HepG2 (cell line): Measurements from ENCODE around the gene USP10. TPM values are rescaled to one million over a fixed set of nuclear protein-coding genes. Genes with fewer than 3 reads are reported as not detected.

ENCODE experiments used
- ATAC-seq: fragments of 200-7000 bp; cut with Tn5 transposase; 3 replicates; pipeline ENCODE4 v1.9.1; 2020; ENCODE audit warnings: mild to moderate bottlenecking, moderate library complexity
- BruUV-seq: library from RNA; stranded (reverse); fragments of 400-500 nt; replicated peaks from 2 replicates; lab custom pipeline; 2021; lab: Mats Ljungman, UMichigan
- CTCF ChIA-PET: fragments of 300-600 bp; formaldehyde crosslinking; extraction: SDS; loops from one replicate; lab custom pipeline; 2021; ENCODE audit warnings: low total read pairs, inconsistent platforms, low intra/inter-chr PET ratio; lab: Yijun Ruan, JAX
- POLR2A ChIA-PET: fragments of 350-600 bp; sonication (Branson Sonifier 250); formaldehyde crosslinking; loops from one replicate; lab custom pipeline; 2020; ENCODE audit warnings: antibody characterized with exemption, inconsistent platforms; lab: Yijun Ruan, JAX
- DNase-seq: peaks from one replicate; pipeline ENCODE4 v3.0.0-alpha.2; 2015; ENCODE audit warnings: low spot score
- FAIRE-seq: peaks from 3 replicates; lab custom pipeline; 2011; peaks lifted over from hg19 to GRCh38; lab: Jason Lieb, UNC
- H2AFZ ChIP-seq: one replicate; pipeline ENCODE4 v1.6.1; 2011; ENCODE audit warnings: low read length, inconsistent platforms
- H3K27ac ChIP-seq: fragments of 300-600 bp; 3 replicates; pipeline ENCODE4 v1.8.0; 2011; ENCODE audit warnings: mixed run types, mild to moderate bottlenecking, mixed read lengths, low read length, inconsistent platforms; ENCODE audit not compliant: insufficient read depth; ENCODE audit errors: extremely low read length
- H3K27me3 ChIP-seq, 2 experiments: fragments of 200-600 bp in 1 of 2; 2 replicates in 1 of 2; 3 replicates in 1 of 2; pipeline versions ENCODE4 v1.6.0 to v1.8.0; 2011; ENCODE audit warnings: low read length in 2 of 2, mild to moderate bottlenecking in 2 of 2, moderate library complexity in 2 of 2, inconsistent platforms in 1 of 2; ENCODE audit not compliant: insufficient read depth in 2 of 2, control insufficient read depth in 1 of 2
- H3K36me3 ChIP-seq, 2 experiments: fragments of 200-600 bp in 1 of 2; replicated peaks in 1 of 2; 2 replicates in 1 of 2; 3 replicates in 1 of 2; pipeline versions ENCODE4 v1.5.1 to v1.8.0; 2011; ENCODE audit warnings: low read length in 2 of 2, inconsistent platforms in 1 of 2; ENCODE audit not compliant: insufficient read depth in 2 of 2, control insufficient read depth in 1 of 2
- H3K4me1 ChIP-seq: 2 replicates; pipeline ENCODE4 v1.5.1; 2012; ENCODE audit warnings: low read length, inconsistent platforms; ENCODE audit not compliant: insufficient read depth
- H3K4me2 ChIP-seq: 2 replicates; pipeline ENCODE4 v1.6.0; 2011; ENCODE audit warnings: low read depth, low read length, inconsistent platforms
- H3K4me3 ChIP-seq, 3 experiments: fragments of 200-600 bp in 1 of 3; sonication (generic), shearing (Covaris generic) in 1 of 3; replicated peaks in 1 of 3; 2 replicates each; pipeline ENCODE4 v1.5.1; 2011 to 2016; ENCODE audit warnings: low read length in 3 of 3, inconsistent platforms in 2 of 3, low read depth in 2 of 3, mild to moderate bottlenecking in 2 of 3, control low read depth in 1 of 3, mixed read lengths in 1 of 3; ENCODE audit not compliant: insufficient read depth in 1 of 3
- H3K79me2 ChIP-seq: one replicate; pipeline ENCODE4 v1.6.1; 2011; ENCODE audit warnings: low read length, inconsistent platforms; ENCODE audit not compliant: insufficient read depth
- H3K9ac ChIP-seq: 2 replicates; pipeline ENCODE4 v1.6.0; 2011; ENCODE audit warnings: mild to moderate bottlenecking, low read depth, low read length, inconsistent platforms; ENCODE audit not compliant: insufficient read depth
- H3K9me3 ChIP-seq: 2 replicates; pipeline ENCODE4 v1.5.1; 2012; ENCODE audit warnings: mild to moderate bottlenecking, low read length
- H4K20me1 ChIP-seq: 2 replicates; pipeline ENCODE4 v1.6.0; 2011; ENCODE audit warnings: inconsistent platforms, mild to moderate bottlenecking, low read length, moderate library complexity; ENCODE audit not compliant: insufficient read depth
- BORCS8-MEF2B ChIP-seq: sonication (generic); formaldehyde crosslinking; IDR thresholded peaks from 2 replicates; pipeline ENCODE4 v1.8.0; 2022; ENCODE audit warnings: mild to moderate bottlenecking, missing genetic modification reagents
- CENPX ChIP-seq: sonication (generic); formaldehyde crosslinking; IDR thresholded peaks from 2 replicates; pipeline ENCODE4 v1.9.0; 2021; ENCODE audit warnings: mild to moderate bottlenecking, missing genetic modification reagents, moderate library complexity
- CTCF ChIP-seq: sonication (generic); formaldehyde crosslinking; IDR thresholded peaks from 2 replicates; pipeline ENCODE4 v1.5.0; 2020; ENCODE audit warnings: mild to moderate bottlenecking, missing genetic modification reagents, moderate library complexity
- GMEB1 ChIP-seq: sonication (generic); formaldehyde crosslinking; IDR thresholded peaks from 2 replicates; pipeline ENCODE4 v1.5.1; 2020; ENCODE audit warnings: missing genetic modification reagents, mild to moderate bottlenecking, borderline replicate concordance
- IKZF4 ChIP-seq: sonication (generic); formaldehyde crosslinking; IDR thresholded peaks from 2 replicates; pipeline ENCODE4 v1.5.1; 2020; ENCODE audit warnings: borderline replicate concordance, mild to moderate bottlenecking, low read depth, missing genetic modification reagents; ENCODE audit errors: not compliant biosample characterization
- KAT7 ChIP-seq: IDR thresholded peaks from 2 replicates; pipeline ENCODE4 v1.6.1; 2018; ENCODE audit warnings: borderline replicate concordance, missing compliant biosample characterization
- KDM4B ChIP-seq: sonication (generic); formaldehyde crosslinking; IDR thresholded peaks from 2 replicates; pipeline ENCODE4 v1.4.0; 2020; ENCODE audit warnings: missing genetic modification reagents
- NFE2L2 ChIP-seq: fragments of 150-350 bp; IDR thresholded peaks from 2 replicates; pipeline ENCODE4 v1.6.1; 2014; ENCODE audit warnings: low read length
- RFXANK ChIP-seq: IDR thresholded peaks from 2 replicates; pipeline ENCODE4 v1.6.1; 2016
- TARDBP ChIP-seq: sonication (generic); formaldehyde crosslinking; IDR thresholded peaks from 2 replicates; pipeline ENCODE4 v1.8.0; 2022; ENCODE audit warnings: mild to moderate bottlenecking, missing genetic modification reagents
- TMF1 ChIP-seq: sonication (generic); formaldehyde crosslinking; IDR thresholded peaks from 2 replicates; pipeline ENCODE4 v1.8.1; 2022; ENCODE audit warnings: low read depth, missing genetic modification reagents
- ZFP37 ChIP-seq: sonication (generic); formaldehyde crosslinking; IDR thresholded peaks from 2 replicates; pipeline ENCODE4 v1.4.0; 2020; ENCODE audit warnings: missing genetic modification reagents, borderline replicate concordance
- ZNF629 ChIP-seq: sonication (generic); formaldehyde crosslinking; conservative IDR thresholded peaks from 2 replicates; pipeline ENCODE4 v1.5.0; 2020; ENCODE audit warnings: missing genetic modification reagents
- ZNF660 ChIP-seq: sonication (generic); formaldehyde crosslinking; IDR thresholded peaks from 2 replicates; pipeline ENCODE4 v1.5.1; 2020; ENCODE audit warnings: mild to moderate bottlenecking, low read depth, missing genetic modification reagents, borderline replicate concordance
- ZNF841 ChIP-seq: sonication (generic); formaldehyde crosslinking; IDR thresholded peaks from 2 replicates; pipeline ENCODE4 v1.8.1; 2023; ENCODE audit warnings: missing genetic modification reagents, borderline replicate concordance
- WGBS: methylation state at CpG from one replicate; pipeline ENCODE4 v1.1.6; 2017; ENCODE audit warnings: low lambda C conversion rate; 5-methylcytosine and 5-hydroxymethylcytosine counted together
- in situ Hi-C: cut with HindIII; loops from 2 replicates; pipeline ENCODE4 v1.10.0; 2017; ENCODE audit warnings: low pct_unique_long_range_greater_than_20kb; ENCODE audit not compliant: extremely low pct_ligation_motif_present
- intact Hi-C: fragments of 100-400 bp; cut with micrococcal nuclease; formaldehyde crosslinking; loops from one replicate; pipeline ENCODE4 v1.10.0; 2022; ENCODE audit not compliant: unreplicated experiment
- polyA plus RNA-seq, 8 experiments: library from polyadenylated mRNA; depleted of rRNA in 3 of 8; stranded (reverse) in 7 of 8; unstranded in 1 of 8; fragments of >200 nt; fragmentation: Illumina TruSeq in 4 of 8; extraction: Trizol in 4 of 8; gene quantifications; 2 replicates each; pipeline versions ENCODE4 v1.2.1 to v1.2.3, GENCODE V29; 2011 to 2016; ENCODE audit warnings: low read depth in 4 of 8, missing spikeins in 1 of 8, mixed read lengths in 1 of 8; ENCODE audit not compliant: insufficient read depth in 1 of 8
- total RNA-seq, 5 experiments: library from RNA; depleted of rRNA; stranded (reverse); fragments of >200 nt; fragmentation: Illumina TruSeq; extraction: Trizol; gene quantifications; 2 replicates each; pipeline ENCODE4 v1.2.3, GENCODE V29; 2016; ENCODE audit warnings: low read depth in 1 of 5

Gene USP10
- total and polyA plus RNA-seq, 2 of the 13 experiments (the other 11 are each of a cell fraction or from before 2014, with no cell fraction given): 79.1 to 122 TPM

- no peak for TF ChIP-seq GMEB1 (CRISPR knock-in tag)
These were observed 57.0 kb downstream of the USP10 start (continued) for GRCh38 chr16:84756830-84757229.

- no peak for TF ChIP-seq ZNF629 (CRISPR knock-in tag)
- TF ChIP-seq TARDBP: 0 out of 2 replicates have a peak, but pooled peaks have one; percentile 29
- no peak for TF ChIP-seq BORCS8-MEF2B (CRISPR knock-in tag)
- TF ChIP-seq, all 625 proteins: peak for 1
- no peak overlapping the region for H3K9ac ChIP-seq
- DNase-seq (no peak), ATAC-seq (no peak), FAIRE-seq (no peak)
- H4K20me1 ChIP-seq: peaks cover 64% of the 10 kb centered on the region
- intact Hi-C loops: no loop called here
- no peak overlapping the region for H3K27ac ChIP-seq
- peaks cover 40% of the 10 kb centered on the region for H3K4me1 ChIP-seq
- H2AFZ ChIP-seq: no peak overlapping the region
- H3K9me3 ChIP-seq: no peaks in the 10 kb centered on the region
- ChIA-PET CTCF (no interaction called here), POLR2A (no interaction called here)
- no TSS peak for BruUV-seq
- H3K79me2 ChIP-seq: peaks cover 72% of the 10 kb centered on the region
- H3K4me3 ChIP-seq: no peak overlapping the region
- peaks cover 26 to 63% of the 10 kb centered on the region in 2 experiments for H3K36me3 ChIP-seq
- in situ Hi-C loops: loop anchor here (5.0 kb wide), 1 partner anchor 214 kb away; no protein-coding TSS in a partner anchor
- no peaks in the 10 kb centered on the region for H3K27me3 ChIP-seq
- no peak overlapping the region for H3K4me2 ChIP-seq
- WGBS: 81% methylated on average over 7 of the region's 7 CpGs
These were observed 58.8 kb downstream of the USP10 start for GRCh38 chr16:84758627-84759026.

- in situ Hi-C loops: loop anchor here (5.0 kb wide), 1 partner anchor 213 kb away; no protein-coding TSS in a partner anchor
- Histone ChIP-seq H3K9ac (no peak overlapping the region), H4K20me1 (peaks cover 62% of the 10 kb centered on the region), H3K4me2 (no peak overlapping the region), H3K27me3 (no peaks in the 10 kb centered on the region), H3K9me3 (no peaks in the 10 kb centered on the region), H3K4me1 (peaks cover 36% of the 10 kb centered on the region), H3K27ac (no peak overlapping the region), H2AFZ (no peak overlapping the region), H3K79me2 (peaks cover 68% of the 10 kb centered on the region), H3K36me3 (peaks cover 29 to 67% of the 10 kb centered on the region in 2 experiments), H3K4me3 (no peak overlapping the region)
- ChIA-PET CTCF (no interaction called here), POLR2A (no interaction called here)
- BruUV-seq: no TSS peak
- no peak for DNase-seq
- no peak for ATAC-seq
- no peak for FAIRE-seq
- 95% methylated on average over 8 of the region's 8 CpGs for WGBS
- intact Hi-C loops: no loop called here
- TF ChIP-seq KDM4B (no peak), TMF1 (CRISPR knock-in tag) (no peak), ZNF660 (CRISPR knock-in tag) (no peak), CENPX (CRISPR knock-in tag) (no peak), ZFP37 (no peak), KAT7 (CRISPR knock-in tag) (no peak), IKZF4 (CRISPR knock-in tag) (no peak), RFXANK (CRISPR knock-in tag) (no peak), CTCF (CRISPR knock-in tag) (no peak), NFE2L2 (no peak), ZNF841 (no peak)
These were observed 59.3 kb downstream of the USP10 start for GRCh38 chr16:84759061-84759460.
